Stimulated activated naive CD4-positive, alpha-beta T cell (primary cell): Measurements from ENCODE around the gene HOXD10.
A peak's percentile ranks its signal among the peaks of the same experiment; 100 is the strongest.

ENCODE experiments used
- DNase-seq, 6 experiments: peaks; one replicate each; lab custom pipeline; 2025; lab: John Stamatoyannopoulos, UW

The HOXD10 gene

DNA sequence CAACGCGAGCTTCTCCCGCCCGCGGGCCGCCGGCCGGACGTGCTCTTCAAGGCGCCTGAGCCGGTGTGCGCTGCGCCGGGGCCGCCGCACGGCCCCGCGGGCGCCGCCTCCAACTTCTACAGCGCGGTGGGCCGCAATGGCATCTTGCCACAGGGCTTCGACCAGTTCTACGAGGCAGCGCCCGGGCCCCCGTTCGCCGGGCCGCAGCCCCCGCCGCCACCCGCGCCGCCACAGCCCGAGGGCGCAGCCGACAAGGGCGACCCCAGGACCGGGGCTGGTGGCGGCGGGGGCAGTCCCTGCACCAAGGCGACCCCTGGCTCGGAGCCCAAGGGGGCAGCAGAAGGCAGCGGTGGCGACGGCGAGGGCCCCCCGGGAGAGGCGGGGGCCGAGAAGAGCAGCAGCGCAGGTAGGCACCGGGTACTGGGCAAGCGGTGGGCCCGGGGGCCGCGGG is 8.8 kb upstream of the HOXD10 start:
- DNase-seq = no peak

DNA sequence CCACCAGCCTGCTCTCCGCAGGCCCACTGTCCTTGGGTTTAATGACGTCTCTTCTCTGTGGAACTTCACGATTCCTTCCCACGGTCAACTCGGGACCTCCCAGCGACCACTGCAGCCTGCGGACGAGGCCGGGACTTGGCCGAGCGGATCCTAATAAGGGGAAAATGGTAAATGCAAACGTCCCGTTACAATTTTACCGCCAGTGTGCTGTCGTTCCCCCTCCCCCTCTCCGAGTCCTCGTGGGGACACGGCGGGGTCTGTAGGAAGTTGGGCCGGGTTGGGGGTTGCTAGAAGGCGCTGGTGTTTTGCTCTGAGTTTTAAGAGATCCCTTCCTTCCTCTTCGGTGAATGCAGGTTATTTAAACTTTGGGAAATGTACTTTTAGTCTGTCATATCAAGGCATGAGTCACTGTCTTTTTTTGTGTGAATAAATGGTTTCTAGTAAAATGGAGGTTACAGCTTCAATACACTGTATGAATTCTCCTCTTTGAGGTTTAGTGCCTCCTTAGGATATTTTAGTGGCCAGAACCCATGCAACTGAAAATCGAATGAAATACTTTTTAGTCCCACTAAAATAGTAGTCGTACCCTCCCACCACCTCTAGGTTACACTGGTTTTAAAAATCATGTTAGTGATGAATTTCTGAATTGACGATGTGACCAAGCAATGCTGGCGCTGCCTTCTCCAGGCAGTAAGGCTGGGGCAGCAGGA is 7.2 kb upstream of the HOXD10 start:
- no peak for DNase-seq

DNA sequence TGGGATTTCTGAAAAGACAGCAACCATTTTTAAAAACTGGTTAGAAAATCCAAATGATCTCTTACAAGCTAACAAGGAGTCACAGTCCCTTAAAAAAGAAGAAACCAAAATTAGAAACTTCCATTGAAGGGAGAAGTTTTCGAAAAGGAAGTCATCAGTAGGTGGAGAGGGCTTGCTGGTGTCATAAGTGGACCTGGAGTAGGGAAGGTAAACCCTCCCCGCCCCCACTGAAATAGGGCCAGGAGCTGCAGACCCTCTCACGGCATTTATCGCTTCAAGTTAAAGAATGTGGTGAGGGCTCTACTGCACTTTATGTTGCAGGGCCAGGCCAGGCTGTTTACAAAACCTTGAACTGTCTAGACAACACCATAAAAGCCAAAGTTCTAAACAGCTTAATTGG is 6.6 kb upstream of the HOXD10 start:
- no peak for DNase-seq

DNA sequence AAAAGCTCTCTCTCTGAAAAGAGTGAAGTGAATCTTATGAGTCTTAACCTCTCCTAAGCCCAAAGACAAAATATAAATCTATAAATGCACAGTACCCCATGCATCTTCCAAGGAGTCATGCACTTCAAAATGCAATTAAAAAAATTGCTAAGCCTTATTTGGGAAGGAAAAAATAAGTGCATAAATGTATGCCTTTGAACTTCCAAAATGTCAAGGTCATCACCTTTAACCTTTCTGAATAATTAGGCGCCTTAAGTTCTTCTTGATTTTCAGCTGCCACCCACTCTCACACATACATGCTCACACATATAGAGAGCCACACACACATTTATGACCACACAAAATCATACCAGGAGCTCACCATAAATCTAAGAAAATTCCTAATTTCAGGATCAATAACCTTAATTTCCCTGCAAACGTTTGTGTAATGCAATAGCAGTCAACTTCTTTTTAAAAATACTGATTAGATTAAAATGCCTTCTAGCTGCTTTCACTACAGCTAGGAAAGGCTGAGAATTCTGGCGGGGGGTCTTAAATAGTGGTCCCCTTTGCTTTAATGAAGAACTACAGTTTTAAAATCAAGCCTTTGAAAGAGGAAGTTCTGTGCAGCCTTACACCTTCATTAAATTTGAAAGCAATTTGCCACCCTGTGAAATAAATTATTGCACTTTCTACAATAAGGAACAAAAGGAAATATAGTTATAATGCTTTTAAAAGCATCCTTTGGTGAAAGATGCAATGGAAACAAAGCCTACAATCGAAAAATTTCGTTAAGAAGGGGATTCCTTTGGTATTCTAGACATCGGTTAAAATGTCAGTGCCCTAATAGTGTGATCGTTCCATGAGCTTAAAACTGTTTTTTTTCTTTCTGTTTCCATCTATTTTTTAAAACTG is 5.9 kb upstream of the HOXD10 start:
- DNase-seq = no peak

DNA sequence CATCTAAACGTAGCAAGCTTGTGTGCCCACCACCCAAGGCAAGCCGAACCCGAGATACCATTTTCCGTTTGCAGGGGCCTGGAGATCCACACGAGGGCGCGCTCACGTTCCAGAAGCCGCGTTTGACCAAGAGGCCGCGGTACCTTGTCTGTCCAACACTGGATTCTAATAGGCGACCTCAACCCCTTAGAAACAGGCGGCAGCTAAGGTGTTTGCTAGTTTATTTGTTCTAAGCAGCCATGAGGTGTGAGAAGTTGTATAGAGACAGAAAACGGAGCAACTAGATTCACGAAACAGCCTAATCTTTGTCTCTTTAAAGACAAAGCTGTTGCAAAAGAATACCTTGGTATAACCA is 5.3 kb upstream of the HOXD10 start:
- DNase-seq = no peak

DNA sequence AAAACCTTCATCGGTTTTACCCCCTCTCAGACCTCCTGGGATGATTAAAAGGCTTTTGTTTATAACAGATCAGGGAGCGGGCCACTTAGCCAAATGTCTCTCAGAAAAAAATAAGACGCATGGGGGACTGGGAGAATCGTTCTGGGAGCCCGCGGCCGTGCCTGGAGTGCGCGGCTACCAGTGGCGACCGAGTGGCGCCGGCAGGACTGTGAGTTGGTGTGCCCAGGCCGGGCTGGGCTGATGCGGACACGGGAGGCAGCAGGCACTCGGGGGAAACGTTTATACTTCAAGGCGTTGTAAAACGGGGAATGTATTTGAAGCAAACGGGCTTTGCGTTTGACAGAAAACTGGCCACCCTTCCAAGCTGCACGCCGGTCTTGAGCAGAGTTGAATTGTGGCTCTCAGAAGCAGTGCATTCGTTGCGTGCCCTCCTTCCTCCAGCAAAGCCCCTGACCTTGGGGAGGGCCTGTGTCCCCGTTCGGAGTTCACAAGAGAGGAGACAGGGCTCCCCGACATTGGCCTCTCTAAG is 4.7 kb upstream of the HOXD10 start:
- no peak for DNase-seq

DNA sequence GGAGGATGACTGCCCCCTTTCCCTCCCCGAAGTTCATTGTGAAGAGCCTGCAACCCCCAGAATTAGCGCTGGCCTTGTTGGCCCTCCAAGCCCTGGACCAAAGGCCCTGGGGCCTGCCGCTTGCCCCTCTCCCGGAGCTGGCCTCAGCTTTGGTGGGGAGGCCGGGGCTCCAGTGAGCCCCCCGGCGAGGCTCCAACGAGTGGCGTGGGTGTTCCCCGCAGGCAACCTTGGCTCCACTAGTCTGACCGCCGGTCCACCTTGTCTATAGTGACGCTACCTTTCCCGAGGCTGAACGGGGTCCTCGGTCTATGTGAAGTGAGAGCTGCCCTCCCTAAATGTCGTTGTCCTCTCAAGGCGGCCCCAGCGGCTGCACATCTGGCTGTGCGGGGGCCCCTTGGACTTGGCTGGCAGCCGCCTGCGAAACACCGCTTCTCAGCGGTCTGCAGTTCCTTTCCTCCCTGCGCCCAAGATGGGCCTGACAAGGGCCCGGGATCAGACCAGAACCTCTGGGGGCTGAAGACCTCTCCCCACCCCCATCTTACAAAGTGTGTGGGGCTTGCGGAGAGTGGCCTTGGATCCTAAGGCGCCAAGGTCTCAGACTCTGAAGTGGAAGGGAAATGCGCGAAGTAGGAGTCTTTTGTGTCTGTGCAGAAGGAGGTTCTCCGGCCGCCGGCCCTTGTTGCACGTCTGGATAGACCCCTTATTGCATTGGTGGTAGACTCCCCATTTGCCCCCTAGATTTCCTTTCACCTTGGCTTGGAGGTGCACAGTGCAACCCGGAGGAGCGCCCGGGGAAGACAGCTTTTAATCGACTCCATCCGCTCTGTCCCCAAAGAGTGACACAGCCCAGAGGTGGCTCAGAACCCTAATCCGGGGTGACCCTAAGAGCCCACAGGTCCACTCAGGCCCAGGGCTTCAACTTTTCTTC is 3.9 kb upstream of the HOXD10 start:
- no peak for DNase-seq

DNA sequence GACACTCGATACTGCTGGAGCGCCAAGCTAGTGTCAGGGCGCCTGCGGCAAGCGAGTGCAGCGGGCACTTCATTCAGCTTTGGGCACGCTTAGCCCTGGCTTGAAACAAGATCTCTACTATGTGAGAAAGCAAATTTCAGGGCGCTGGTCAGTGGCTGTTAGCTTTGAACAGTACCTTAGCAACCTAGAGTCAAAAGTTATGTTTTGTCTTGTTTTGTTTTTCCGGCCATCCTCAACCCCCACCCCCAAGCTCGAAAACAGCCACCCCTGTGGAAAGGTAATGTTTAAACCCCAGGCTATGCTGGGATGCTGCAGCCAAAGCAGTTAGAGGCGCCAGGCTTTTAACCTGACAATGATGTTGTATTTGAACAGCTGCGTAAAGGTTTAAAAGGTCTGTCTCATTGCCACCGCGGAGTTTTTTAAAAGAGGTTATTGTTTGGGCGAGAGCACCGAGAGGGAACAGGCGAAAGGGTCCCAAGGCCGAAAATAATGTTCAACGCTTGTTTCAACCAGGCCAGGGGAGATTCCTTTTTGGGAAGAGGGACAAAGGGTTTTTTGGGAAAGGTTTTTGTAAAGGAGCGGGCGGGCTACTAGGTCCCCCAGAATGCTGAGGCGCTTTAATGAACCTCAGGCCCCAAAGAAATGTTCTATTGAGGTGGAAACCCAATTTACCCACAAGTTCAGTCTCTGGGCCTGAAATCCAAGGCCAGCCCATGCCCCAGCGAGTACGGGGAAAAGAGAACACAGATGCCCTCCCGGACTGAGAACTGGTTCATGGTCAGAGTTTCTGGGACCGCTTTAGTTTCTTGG is 2.3 kb upstream of the HOXD10 start:
- no peak for DNase-seq

DNA sequence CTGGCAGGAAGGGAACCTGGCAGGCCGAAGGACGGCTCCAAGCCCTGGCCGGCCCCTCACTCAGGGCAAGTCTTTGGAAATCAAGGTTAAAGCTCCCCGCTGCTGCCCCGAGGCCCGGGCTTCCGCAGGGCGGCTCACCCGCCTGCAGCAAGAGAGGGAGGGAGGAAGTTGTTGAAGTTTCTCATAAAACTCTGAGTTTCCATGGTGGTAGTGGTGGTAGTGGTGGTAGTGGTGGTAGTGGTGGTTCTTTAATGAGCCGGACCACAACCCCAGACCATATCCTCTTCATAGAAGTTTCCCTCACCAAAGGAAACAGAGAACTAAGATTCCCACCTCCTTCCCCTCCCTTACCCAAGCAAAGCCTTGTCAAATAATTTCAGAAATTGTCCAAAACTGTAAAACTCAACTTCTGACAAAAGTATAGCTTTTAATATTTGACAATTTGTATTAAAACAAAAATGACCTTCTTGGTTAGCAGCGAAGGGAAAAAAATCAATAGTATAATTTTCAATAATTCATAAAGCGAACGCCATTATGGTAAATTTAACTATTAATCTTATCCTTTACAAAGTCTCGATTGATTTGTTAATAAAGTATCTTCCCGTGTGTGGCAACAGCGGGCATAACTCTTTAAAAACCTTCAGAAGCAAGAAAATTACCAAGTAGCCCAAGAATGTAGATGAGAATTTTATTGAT is 1.5 kb upstream of the HOXD10 start:
- no peak for DNase-seq

DNA sequence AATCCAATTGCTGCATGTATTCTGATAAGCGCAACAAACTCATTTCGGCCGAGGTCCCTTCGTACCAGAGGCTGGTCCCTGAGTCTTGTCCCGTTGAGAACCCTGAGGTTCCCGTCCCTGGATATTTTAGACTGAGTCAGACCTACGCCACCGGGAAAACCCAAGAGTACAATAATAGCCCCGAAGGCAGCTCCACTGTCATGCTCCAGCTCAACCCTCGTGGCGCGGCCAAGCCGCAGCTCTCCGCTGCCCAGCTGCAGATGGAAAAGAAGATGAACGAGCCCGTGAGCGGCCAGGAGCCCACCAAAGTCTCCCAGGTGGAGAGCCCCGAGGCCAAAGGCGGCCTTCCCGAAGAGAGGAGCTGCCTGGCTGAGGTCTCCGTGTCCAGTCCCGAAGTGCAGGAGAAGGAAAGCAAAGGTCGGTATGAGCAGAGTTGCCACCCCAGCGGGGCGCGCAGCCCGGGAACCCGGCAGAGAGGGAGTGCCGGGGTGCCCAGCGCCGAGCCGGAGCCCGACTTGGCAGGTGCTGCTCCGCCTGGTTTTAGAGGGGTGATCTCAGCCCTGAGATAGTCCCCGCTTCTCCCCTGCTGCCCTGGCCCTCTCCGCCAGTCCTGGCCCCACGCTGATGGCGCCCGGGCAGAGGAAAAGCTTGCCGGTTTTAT is 714 bp downstream of the HOXD10 start:
- no peak for DNase-seq

DNA sequence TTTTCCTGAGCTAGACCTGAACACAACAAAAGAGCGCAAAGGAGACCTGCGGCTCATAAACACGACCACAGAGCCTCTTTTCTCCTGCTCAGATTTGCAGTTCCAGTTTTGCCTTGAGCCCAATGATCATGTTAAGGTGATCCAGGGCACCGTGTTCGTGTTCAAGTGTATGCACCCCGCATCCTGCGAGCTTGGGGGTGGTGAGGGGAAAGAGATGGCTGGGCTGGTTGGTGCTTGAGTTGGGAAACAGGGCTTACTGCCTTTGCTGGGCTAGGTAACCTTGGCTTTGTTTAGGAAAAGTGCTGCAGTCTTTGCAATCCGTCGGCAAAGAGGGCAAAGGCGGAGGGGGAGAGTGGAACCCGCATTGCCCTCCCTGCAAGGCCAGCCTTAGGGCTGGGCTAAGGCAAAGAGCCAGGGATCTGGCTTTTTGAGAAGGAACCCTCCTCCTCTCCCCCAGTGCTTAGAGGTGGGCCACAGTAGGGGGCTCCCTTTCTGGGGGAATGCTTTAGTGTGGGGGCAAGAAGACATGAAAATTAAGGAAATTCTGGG is 1.3 kb downstream of the HOXD10 start:
- DNase-seq = no peak

DNA sequence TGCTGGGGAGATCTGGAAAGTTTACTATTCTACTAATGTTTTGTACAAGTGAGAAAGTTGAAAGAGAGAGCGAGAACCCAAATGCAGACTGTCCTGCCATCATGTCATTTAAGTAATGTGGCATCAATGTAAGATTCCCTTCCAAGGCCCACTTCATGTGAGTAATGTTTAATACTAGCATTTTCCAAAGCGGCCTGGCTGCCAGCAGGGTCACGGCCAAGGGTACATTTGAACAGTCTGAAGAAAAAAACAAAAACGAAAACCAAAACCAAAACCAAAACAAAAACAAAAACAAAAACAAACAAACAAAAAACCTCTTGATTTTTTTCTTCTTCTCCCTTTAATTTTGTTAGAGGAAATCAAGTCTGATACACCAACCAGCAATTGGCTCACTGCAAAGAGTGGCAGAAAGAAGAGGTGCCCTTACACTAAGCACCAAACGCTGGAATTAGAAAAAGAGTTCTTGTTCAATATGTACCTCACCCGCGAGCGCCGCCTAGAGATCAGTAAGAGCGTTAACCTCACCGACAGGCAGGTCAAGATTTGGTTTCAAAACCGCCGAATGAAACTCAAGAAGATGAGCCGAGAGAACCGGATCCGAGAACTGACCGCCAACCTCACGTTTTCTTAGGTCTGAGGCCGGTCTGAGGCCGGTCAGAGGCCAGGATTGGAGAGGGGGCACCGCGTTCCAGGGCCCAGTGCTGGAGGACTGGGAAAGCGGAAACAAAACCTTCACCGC is 2.2 kb downstream of the HOXD10 start:
- no peak for DNase-seq

DNA sequence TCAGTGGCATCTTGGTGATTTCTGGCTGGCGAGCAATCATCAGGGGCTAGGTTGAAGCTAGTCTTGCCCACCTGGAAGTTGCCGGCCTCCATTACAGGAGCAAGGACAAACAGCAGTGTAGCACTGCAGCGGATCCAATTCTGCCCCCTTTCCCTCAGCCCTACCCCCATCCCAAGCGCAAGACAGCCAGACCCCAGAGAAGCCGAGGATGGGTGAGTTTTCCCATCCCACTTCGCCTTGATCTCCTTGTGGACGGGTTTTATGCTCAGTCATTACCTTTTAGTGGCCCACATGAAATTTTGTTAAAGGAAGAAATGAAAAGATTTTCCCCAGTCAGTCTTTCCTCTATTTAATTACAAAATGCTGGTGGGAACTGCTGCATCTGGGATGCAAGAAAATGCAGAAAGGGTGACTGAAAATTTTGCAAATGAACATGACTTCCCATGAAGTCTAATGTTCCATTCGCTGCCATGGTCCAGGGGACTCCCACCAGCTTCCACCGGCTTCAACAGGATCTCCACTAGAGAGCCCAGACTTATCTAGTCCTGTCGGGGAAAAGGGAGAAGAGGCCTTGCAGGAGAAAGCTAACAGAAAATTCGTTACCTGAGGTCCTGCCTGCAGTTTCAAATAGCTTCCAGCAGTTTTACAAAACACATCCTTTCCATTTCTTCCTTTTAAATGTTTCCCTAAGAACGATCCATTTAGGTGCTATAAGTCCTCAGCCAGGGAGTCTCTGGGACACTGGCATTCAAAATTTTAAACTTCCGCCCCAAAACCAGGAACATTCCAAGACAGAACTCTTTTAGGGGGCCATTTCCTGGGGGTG is 4.0 kb downstream of the HOXD10 start:
- no peak for DNase-seq

DNA sequence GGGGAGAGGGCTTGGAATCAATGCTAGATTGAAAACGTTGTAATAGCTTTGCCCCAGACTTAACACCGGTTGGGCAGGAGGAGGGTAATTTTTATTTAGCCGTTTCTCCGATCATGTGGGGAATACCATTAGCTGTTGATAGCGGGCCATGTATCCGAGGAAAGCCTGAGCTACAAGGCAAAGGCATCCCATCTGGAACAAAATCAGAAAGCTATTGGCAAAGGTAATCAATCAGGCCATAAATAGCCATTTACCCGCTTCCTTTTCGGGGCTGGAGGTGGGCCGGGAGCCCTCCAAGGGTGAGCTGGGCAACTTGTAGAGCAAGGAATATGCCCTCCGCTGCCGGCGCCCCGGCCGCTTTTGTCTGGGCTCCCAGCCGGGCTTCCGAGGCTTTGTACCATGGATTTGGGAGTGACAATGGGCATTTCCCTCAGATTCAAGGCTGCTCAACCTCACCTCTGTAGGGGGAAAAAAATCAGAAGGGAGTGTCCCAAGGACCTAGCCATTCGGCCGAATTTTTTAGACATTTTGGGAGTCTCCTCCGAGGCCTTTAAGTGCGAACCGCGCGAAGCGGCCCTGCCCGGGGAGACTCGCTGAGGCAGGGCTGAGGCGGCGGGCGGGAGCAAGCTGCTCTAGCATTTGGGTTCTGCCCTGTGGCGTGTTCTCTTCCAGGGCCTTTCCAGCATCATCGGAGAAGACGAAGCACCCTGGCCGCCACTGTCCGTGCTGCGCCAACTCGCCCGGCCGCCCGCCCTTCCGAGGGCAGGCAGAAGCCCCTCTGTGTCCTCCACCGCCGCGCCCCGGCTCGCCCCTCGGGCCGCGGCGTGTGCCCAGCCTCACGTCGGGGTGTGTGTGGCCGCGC is 4.8 kb downstream of the HOXD10 start:
- DNase-seq = no peak

DNA sequence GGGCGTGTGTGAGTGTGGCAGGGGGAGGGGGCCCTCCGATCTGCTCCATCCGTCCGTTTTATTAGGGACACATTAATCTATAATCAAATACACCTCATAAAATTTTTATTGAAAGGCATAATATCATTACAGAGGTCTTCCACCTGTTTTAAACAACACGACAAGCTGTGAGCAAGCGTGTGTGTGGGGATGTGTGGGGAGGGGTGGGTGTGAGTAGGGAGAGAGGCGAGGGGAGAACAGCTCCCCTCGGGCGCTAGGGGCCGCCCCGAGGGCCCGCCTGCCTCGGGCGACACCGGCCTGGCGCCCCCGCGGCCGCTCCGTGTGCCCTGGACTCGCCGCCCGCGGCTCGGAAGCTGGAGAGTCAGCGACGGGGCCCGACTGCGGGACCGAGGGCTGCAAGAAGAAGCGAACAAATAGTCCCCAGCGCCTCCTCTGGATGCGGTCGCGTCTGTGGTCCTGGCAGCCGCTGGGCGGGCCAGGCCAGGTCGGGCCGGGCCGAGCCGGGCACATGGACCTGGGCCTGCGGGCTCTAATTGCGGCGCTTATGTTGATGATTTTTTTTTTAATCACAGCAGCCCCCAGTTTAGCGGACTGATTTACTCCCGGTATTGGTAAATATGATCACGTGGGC is 5.6 kb downstream of the HOXD10 start:
- no peak for DNase-seq

DNA sequence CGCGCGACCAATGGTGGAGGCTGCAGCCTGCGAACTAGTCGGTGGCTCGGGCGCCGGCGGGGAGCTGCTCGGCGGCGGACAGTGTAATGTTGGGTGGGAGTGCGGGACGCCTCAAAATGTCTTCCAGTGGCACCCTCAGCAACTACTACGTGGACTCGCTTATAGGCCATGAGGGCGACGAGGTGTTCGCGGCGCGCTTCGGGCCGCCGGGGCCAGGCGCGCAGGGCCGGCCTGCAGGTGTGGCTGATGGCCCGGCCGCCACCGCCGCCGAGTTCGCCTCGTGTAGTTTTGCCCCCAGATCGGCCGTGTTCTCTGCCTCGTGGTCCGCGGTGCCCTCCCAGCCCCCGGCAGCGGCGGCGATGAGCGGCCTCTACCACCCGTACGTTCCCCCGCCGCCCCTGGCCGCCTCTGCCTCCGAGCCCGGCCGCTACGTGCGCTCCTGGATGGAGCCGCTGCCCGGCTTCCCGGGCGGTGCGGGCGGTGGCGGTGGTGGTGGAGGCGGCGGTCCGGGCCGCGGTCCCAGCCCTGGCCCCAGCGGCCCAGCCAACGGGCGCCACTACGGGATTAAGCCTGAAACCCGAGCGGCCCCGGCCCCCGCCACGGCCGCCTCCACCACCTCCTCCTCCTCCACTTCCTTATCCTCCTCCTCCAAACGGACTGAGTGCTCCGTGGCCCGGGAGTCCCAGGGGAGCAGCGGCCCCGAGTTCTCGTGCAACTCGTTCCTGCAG is 6.3 kb downstream of the HOXD10 start, which contains the start of gene HOXD9:
TSS of gene HOXD9 (plus strand) at position 37 of the 728 bp plus-strand sequence. CDS start at position 87, 50 bp downstream.
- DNase-seq = peak in 2 of 6 experiments; percentile 10 to 34
